Spleen (tissue), 11 donors: ENCODE results near the gene SLCO2A1. TPM values are rescaled to one million over a fixed set of nuclear protein-coding genes. Genes with fewer than 3 reads are reported as not detected.

Experiments
- DNase-seq: peaks from one replicate; pipeline ENCODE4 v3.0.0-alpha.2; 2020
- H3K27ac ChIP-seq, 8 donors: fragments of 200-600 bp; sonication (generic) in 7 of 8; 1 replicate in 4 of 8; 2 replicates in 4 of 8; pipeline versions ENCODE4 v1.5.0 to v1.8.0; 2016 to 2021; ENCODE audit warnings: inconsistent platforms in 4 of 8, mild to moderate bottlenecking in 4 of 8, moderate library complexity in 1 of 8
- H3K27me3 ChIP-seq, 7 donors: fragments of 200-600 bp; sonication (generic) in 6 of 7; replicated peaks in 1 of 7; 1 replicate in 4 of 7; 2 replicates in 3 of 7; pipeline versions ENCODE4 v1.5.0 to v1.8.0; 2016 to 2021; ENCODE audit warnings: inconsistent platforms in 3 of 7, mild to moderate bottlenecking in 1 of 7
- H3K36me3 ChIP-seq, 6 donors: fragments of 200-600 bp; sonication (generic) in 5 of 6; 1 replicate in 4 of 6; 2 replicates in 2 of 6; pipeline versions ENCODE4 v1.5.0 to v1.8.0; 2016 to 2021; ENCODE audit warnings: inconsistent platforms in 2 of 6
- H3K4me1 ChIP-seq, 6 donors: fragments of 200-600 bp; sonication (generic) in 5 of 6; 1 replicate in 3 of 6; 2 replicates in 3 of 6; pipeline versions ENCODE4 v1.5.0 to v1.8.0; 2016 to 2021; ENCODE audit warnings: inconsistent platforms in 3 of 6
- H3K4me3 ChIP-seq, 8 donors: fragments of 200-600 bp; sonication (generic) in 7 of 8; 1 replicate in 4 of 8; 2 replicates in 4 of 8; pipeline versions ENCODE4 v1.5.0 to v1.8.0; 2016 to 2021; ENCODE audit warnings: inconsistent platforms in 4 of 8, mild to moderate bottlenecking in 4 of 8, moderate library complexity in 2 of 8
- H3K9me3 ChIP-seq, 8 donors: fragments of 200-600 bp; sonication (generic) in 7 of 8; 1 replicate in 4 of 8; 2 replicates in 4 of 8; pipeline versions ENCODE4 v1.5.0 to v1.8.0; 2016 to 2021; ENCODE audit warnings: inconsistent platforms in 4 of 8
- POLR2A ChIP-seq, 3 donors: fragments of 450-650 bp; IDR thresholded peaks; one replicate each; pipeline ENCODE4 v1.5.1; 2017; ENCODE audit warnings: antibody characterized with exemption in 3 of 3, mild to moderate bottlenecking in 1 of 3
- POLR2AphosphoS5 ChIP-seq, 3 donors: sonication (generic); formaldehyde crosslinking; IDR thresholded peaks; one replicate each; pipeline ENCODE4 v1.5.1; 2017; ENCODE audit warnings: antibody characterized with exemption in 3 of 3
- WGBS, 5 donors: extraction: QIAGEN DNeasy Blood & Tissue Kit in 3 of 5; methylation state at CpG; one replicate each; pipeline versions ENCODE4 v1.1.5 to v1.1.7; 2013 to 2018; 5-methylcytosine and 5-hydroxymethylcytosine counted together
- intact Hi-C: fragments of 100-400 bp; cut with DNase I; formaldehyde crosslinking; loops from one replicate; pipeline ENCODE4 v1.15.0; 2023; ENCODE audit warnings: low total_unique reads
- polyA plus RNA-seq, 3 donors: library from polyadenylated mRNA; stranded (reverse); fragments of 200-250 nt; gene quantifications; one replicate each; pipeline ENCODE4 v1.2.1, GENCODE V29; 2013
- total RNA-seq, 7 donors: library from RNA; depleted of rRNA in 3 of 7; stranded (reverse); fragments of >200 nt in 3 of 7; fragmentation: NEBNext Ultra II Directional in 4 of 7; extraction: Animal tissue kit (Norgen Biotek cat#: 25700) in 4 of 7; gene quantifications; one replicate each; pipeline versions ENCODE4 v1.1.0 to v1.2.1, GENCODE V29; 2016 to 2021
- TF ChIP-seq, protein P1 (sequence below), 11 experiments: fragments of 200-600 bp in 7 of 11; fragments of 450-650 bp in 4 of 11; sonication (generic) in 4 of 11; IDR thresholded peaks in 8 of 11; conservative IDR thresholded peaks in 3 of 11; 1 replicate in 7 of 11; 2 replicates in 4 of 11; pipeline versions ENCODE4 v1.4.0 to v1.8.0; 2016 to 2021; ENCODE audit warnings: antibody characterized with exemption in 11 of 11, inconsistent platforms in 4 of 11, mild to moderate bottlenecking in 1 of 11
- donor health status: healthy with polysubstance abuse.
- donor health status: DM: no; HTN: no; CAD: no; lungs with moderate emphysema.
- donor health status: DM: no; HTN: no; CAD: no.
- donor health status: Bipolar disorder and iron deficiency.
- donor health status: healthy.
- donor health status: DM: no; HTN: no; CAD: no.
- donor health status: DM: yes; HTN: yes; CAD: no.

SLCO2A1 gene
- total and polyA plus RNA-seq, 10 donors = 4.8 to 118 (median 29.8) TPM

DNA sequence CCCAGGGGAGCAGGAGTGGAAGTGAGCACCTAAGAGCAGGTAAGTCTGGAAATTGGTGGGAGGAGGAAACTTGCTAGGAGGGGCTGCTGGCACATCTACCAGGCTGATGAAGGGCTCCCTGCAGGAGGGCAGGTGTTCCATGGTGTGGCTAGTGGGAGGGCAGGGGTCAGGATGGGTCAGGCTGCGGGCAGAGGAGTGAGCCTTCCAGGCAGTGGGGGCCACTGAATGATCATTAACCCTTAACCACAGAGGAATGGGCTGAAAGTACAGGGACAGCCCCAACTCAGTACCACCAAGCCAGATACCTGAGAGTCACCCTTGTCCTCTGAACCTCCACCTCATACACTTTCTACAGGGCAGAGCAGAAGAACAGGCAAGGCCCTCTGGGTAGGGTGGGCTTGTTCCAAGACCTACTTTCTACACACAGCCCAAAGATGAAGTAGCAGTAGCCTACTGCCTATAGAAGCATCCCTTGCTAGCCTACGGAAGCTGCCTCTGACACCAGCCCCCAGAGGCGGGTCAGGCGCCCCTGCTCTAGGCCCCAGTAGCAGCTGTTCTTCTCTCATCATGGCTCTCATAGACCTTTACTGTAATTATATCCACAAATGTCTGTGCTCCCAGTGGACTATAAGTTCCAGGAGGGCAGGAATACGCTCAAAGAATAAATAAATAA, 138.6 kb downstream of the SLCO2A1 start:
- Histone ChIP-seq H3K27me3 (peaks cover 0 to 37% (median 22%) of the 10 kb centered on the region in 7 donors), H3K9me3 (no peaks in the 10 kb centered on the region), H3K4me1 (peaks cover 0 to 46% (median 27%) of the 10 kb centered on the region in 6 donors), H3K36me3 (no peaks in the 10 kb centered on the region), H3K27ac (no peak overlapping the region), H3K4me3 (no peak overlapping the region)
- WGBS, 5 donors = 81 to 95% (median 85%) methylated on average over 5 of the region's 5 CpGs
- TF ChIP-seq POLR2AphosphoS5 (IDR thresholded peaks at IDR 0.05) (no peak), POLR2A (IDR thresholded peaks at IDR 0.05) (no peak)
- TF ChIP-seq, protein P1, sequence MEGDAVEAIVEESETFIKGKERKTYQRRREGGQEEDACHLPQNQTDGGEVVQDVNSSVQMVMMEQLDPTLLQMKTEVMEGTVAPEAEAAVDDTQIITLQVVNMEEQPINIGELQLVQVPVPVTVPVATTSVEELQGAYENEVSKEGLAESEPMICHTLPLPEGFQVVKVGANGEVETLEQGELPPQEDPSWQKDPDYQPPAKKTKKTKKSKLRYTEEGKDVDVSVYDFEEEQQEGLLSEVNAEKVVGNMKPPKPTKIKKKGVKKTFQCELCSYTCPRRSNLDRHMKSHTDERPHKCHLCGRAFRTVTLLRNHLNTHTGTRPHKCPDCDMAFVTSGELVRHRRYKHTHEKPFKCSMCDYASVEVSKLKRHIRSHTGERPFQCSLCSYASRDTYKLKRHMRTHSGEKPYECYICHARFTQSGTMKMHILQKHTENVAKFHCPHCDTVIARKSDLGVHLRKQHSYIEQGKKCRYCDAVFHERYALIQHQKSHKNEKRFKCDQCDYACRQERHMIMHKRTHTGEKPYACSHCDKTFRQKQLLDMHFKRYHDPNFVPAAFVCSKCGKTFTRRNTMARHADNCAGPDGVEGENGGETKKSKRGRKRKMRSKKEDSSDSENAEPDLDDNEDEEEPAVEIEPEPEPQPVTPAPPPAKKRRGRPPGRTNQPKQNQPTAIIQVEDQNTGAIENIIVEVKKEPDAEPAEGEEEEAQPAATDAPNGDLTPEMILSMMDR (IDR thresholded peaks at IDR 0.05 in 8 of 11, conservative IDR thresholded peaks at IDR 0.05 in 3 of 11) = no peak
- peak; percentile 58 for DNase-seq
- intact Hi-C loops = no loop called here

DNA sequence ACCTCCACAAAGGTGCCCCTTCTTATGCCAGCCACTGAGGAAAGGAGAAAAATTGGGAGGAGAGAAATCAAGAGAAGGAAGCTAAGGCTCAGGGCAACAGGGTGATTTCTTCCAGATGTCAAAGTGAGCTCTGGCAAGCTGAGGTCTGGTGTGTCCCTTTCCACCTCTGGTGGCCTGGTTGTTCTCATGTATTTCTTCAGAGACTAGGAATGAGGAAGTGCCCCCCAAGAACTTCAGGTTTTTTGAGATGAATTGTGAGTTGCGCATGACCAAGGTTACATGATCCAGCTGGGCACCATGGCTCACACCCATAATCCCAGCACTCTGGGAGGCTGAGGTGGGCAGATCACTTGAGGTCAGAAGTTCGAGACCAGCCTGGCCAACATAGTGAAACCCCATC, 139.7 kb downstream of the SLCO2A1 start:
- H3K4me1 ChIP-seq = peaks cover 0 to 35% (median 16%) of the 10 kb centered on the region in 6 donors
- H3K4me3 ChIP-seq = no peak overlapping the region
- H3K27me3 ChIP-seq = peaks cover 0 to 26% (median 11%) of the 10 kb centered on the region in 7 donors
- no peaks in the 10 kb centered on the region for H3K9me3 ChIP-seq
- TF ChIP-seq POLR2A (IDR thresholded peaks at IDR 0.05) (no peak), POLR2AphosphoS5 (IDR thresholded peaks at IDR 0.05) (no peak)
- TF ChIP-seq, protein P1 (IDR thresholded peaks at IDR 0.05 in 8 of 11, conservative IDR thresholded peaks at IDR 0.05 in 3 of 11) = no peak
- DNase-seq = no peak
- intact Hi-C loops = no loop called here
- no peaks in the 10 kb centered on the region for H3K36me3 ChIP-seq
- no peak overlapping the region for H3K27ac ChIP-seq
- 79 to 89% (median 85%) methylated on average over 2 of the region's 2 CpGs for WGBS, 5 donors

DNA sequence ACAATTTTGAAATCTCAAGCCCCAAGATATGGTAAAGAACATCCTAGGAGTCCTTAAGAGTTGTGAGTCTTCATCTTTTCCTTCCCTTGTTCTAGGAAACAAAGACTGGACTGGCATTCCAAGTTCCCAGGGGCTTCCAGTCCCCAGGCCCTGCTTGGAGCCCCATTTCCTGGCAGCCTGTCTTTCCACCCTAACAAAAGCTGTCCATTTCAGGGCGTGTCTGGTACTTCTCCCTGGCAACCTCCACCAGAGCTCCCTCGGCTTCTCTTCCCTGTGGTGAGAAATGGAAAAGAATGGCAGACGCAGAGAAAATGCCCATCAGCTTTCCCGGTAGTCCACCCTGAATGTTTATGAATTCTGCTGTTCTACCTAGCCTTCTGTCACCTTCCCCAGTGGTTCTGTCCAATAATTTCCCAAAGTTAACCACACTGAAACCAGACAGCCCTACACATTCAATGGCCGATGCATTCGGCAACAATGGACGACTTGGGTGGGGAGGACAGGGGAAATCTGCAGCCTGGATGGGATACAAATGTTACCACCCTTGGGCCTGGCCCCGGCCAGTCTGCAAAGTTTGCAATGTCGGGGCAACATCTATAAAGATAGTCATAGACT, 140.9 kb downstream of the SLCO2A1 start:
- no peaks in the 10 kb centered on the region for H3K9me3 ChIP-seq
- intact Hi-C loops = no loop called here
- H3K36me3 ChIP-seq = no peaks in the 10 kb centered on the region
- peaks cover 0 to 23% (median 7%) of the 10 kb centered on the region in 6 donors for H3K4me1 ChIP-seq
- 89 to 97% (median 94%) methylated on average over 9 of the region's 9 CpGs for WGBS, 5 donors
- no peak for DNase-seq
- H3K4me3 ChIP-seq = no peak overlapping the region
- TF ChIP-seq POLR2AphosphoS5 (IDR thresholded peaks at IDR 0.05) (no peak), POLR2A (IDR thresholded peaks at IDR 0.05) (no peak)
- TF ChIP-seq, protein P1 (IDR thresholded peaks at IDR 0.05 in 8 of 11, conservative IDR thresholded peaks at IDR 0.05 in 3 of 11) = no peak
- H3K27me3 ChIP-seq = peaks cover 0 to 14% (median 0%) of the 10 kb centered on the region in 7 donors
- peak overlapping the region in 2 of 8 donors; percentile 18 to 22 for H3K27ac ChIP-seq
